A549 (cell line): ENCODE measurements around the gene C10orf62. TPM values are rescaled to one million over a fixed set of nuclear protein-coding genes. Genes with fewer than 3 reads are reported as not detected.

Experiments used
- ATAC-seq, 2 experiments: fragments of 200-7000 bp in 1 of 2; fragments of >200 bp in 1 of 2; cut with Nextera tagmentation in 1 of 2; cut with Tn5 transposase in 1 of 2; 3 replicates each; pipeline versions ENCODE4 v1.8.0 to v1.9.1; 2018 to 2020; ENCODE audit warnings: mild to moderate bottlenecking in 1 of 2, moderate library complexity in 1 of 2
- CTCF ChIA-PET: fragments of 300-600 bp; sonication (Branson Sonifier 250); formaldehyde crosslinking; extraction: SDS; loops from one replicate; lab custom pipeline; 2021; ENCODE audit warnings: antibody characterized with exemption, inconsistent platforms; lab: Yijun Ruan, JAX
- POLR2A ChIA-PET: fragments of 350-600 bp; formaldehyde crosslinking; extraction: SDS; loops from one replicate; lab custom pipeline; 2021; ENCODE audit warnings: antibody characterized with exemption, inconsistent platforms; lab: Yijun Ruan, JAX
- DNase-seq, 2 experiments: peaks; one replicate each; pipeline versions ENCODE4 v3.0.0 to v3.0.0-alpha.2; 2011 to 2016; ENCODE audit warnings: low read depth in 1 of 2, low spot score in 1 of 2
- FAIRE-seq: peaks from 2 replicates; lab custom pipeline; 2011; peaks lifted over from hg19 to GRCh38; lab: Jason Lieb, UNC
- H3K27ac ChIP-seq, 2 experiments: fragments of >200 bp; sonication (Bioruptor Twin); formaldehyde crosslinking; 3 replicates each; pipeline ENCODE4 v1.5.1; 2016 to 2017
- H3K4me1 ChIP-seq: fragments of >200 bp; sonication (Bioruptor Twin); formaldehyde crosslinking; 3 replicates; pipeline ENCODE4 v1.6.1; 2016
- H3K4me2 ChIP-seq: fragments of >200 bp; sonication (Bioruptor Twin); formaldehyde crosslinking; 3 replicates; pipeline ENCODE4 v1.6.1; 2016
- H3K4me3 ChIP-seq: fragments of >200 bp; sonication (Bioruptor Twin); formaldehyde crosslinking; 3 replicates; pipeline ENCODE4 v1.5.1; 2016
- H3K9me3 ChIP-seq: fragments of >200 bp; sonication (Bioruptor Twin); formaldehyde crosslinking; 3 replicates; pipeline ENCODE4 v1.6.1; 2016
- BCL3 ChIP-seq: fragments of >200 bp; sonication (Bioruptor Twin); formaldehyde crosslinking; IDR thresholded peaks from 3 replicates; pipeline ENCODE4 v1.6.1; 2016
- BHLHE40 ChIP-seq: IDR thresholded peaks from 2 replicates; pipeline ENCODE4 v1.6.1; 2012; ENCODE audit warnings: low read depth, low read length, inconsistent platforms
- CHD2 ChIP-seq: fragments of 150-350 bp; IDR thresholded peaks from 2 replicates; pipeline ENCODE4 v1.6.1; 2014; ENCODE audit warnings: low read length; ENCODE audit not compliant: partially characterized antibody
- CTCF ChIP-seq: fragments of >200 bp; sonication (Bioruptor Twin); formaldehyde crosslinking; IDR thresholded peaks from 3 replicates; pipeline ENCODE4 v1.5.1; 2016
- EP300 ChIP-seq, 2 experiments: fragments of >200 bp; sonication (Bioruptor Twin); formaldehyde crosslinking; IDR thresholded peaks; 2 replicates in 1 of 2; 3 replicates in 1 of 2; pipeline ENCODE4 v1.6.1; 2016 to 2017
- FOXS1 ChIP-seq: fragments of 250-450 bp; sonication (Bioruptor Pico); IDR thresholded peaks from 2 replicates; pipeline ENCODE4 v1.5.0; 2020; ENCODE audit warnings: mild to moderate bottlenecking, moderate library complexity
- HES2 ChIP-seq: fragments of >200 bp; sonication (Bioruptor Twin); formaldehyde crosslinking; IDR thresholded peaks from 2 replicates; pipeline ENCODE4 v1.6.1; 2016
- JUNB ChIP-seq: fragments of >200 bp; sonication (Bioruptor Twin); formaldehyde crosslinking; IDR thresholded peaks from 2 replicates; pipeline ENCODE4 v1.6.1; 2016
- MAZ ChIP-seq: fragments of 150-350 bp; IDR thresholded peaks from 2 replicates; pipeline ENCODE4 v1.6.1; 2014; ENCODE audit warnings: antibody characterized with exemption, low read depth, low read length, borderline replicate concordance
- NPAS2 ChIP-seq: fragments of 250-450 bp; sonication (Bioruptor Pico); IDR thresholded peaks from 2 replicates; pipeline ENCODE4 v1.8.0; 2022; ENCODE audit warnings: mild to moderate bottlenecking, moderate library complexity, borderline replicate concordance
- RAD21 ChIP-seq, 2 experiments: fragments of >200 bp in 1 of 2; sonication (Bioruptor Twin) in 1 of 2; formaldehyde crosslinking in 1 of 2; IDR thresholded peaks in 1 of 2; conservative IDR thresholded peaks in 1 of 2; 2 replicates in 1 of 2; 3 replicates in 1 of 2; pipeline ENCODE4 v1.6.1; 2012 to 2018; ENCODE audit warnings: inconsistent platforms in 1 of 2
- RARB ChIP-seq: fragments of 250-450 bp; sonication (Bioruptor Pico); IDR thresholded peaks from 2 replicates; pipeline ENCODE4 v1.8.0; 2021; ENCODE audit warnings: mild to moderate bottlenecking, moderate library complexity
- REST ChIP-seq: fragments of 200-600 bp; sonication (generic); IDR thresholded peaks from 2 replicates; pipeline ENCODE4 v1.6.1; 2016; ENCODE audit warnings: antibody characterized with exemption, mild to moderate bottlenecking, moderate library complexity
- RFX5 ChIP-seq: fragments of 450-650 bp; IDR thresholded peaks from 2 replicates; pipeline ENCODE4 v1.7.1; 2014; ENCODE audit warnings: antibody characterized with exemption, mild to moderate bottlenecking, moderate library complexity
- SMC3 ChIP-seq: fragments of >200 bp; sonication (Bioruptor Twin); formaldehyde crosslinking; IDR thresholded peaks from 3 replicates; pipeline ENCODE4 v1.6.1; 2018; ENCODE audit warnings: inconsistent platforms
- WGBS: methylation state at CpG from one replicate; pipeline ENCODE4 v1.1.6; 2017; ENCODE audit errors: missing lambda C conversion rate; 5-methylcytosine and 5-hydroxymethylcytosine counted together
- polyA plus RNA-seq, 4 experiments: library from polyadenylated mRNA; depleted of rRNA in 3 of 4; stranded (reverse); fragments of >200 nt; fragmentation: RNase III in 1 of 4; extraction: RNeasy Plus Mini Kit Qiagen cat#74134 plus additional on column Dnase treatment in 1 of 4; gene quantifications; 2 replicates in 3 of 4; 3 replicates in 1 of 4; pipeline ENCODE4 v1.2.3, GENCODE V29; 2011 to 2017
- TF ChIP-seq, protein P1 (sequence below): fragments of 250-450 bp; sonication (Bioruptor Pico); IDR thresholded peaks from 2 replicates; pipeline ENCODE4 v1.5.0; 2021; ENCODE audit warnings: mild to moderate bottlenecking, moderate library complexity, borderline replicate concordance
- TF ChIP-seq, protein P2 (sequence below): IDR thresholded peaks from 2 replicates; pipeline ENCODE4 v1.6.1; 2012; ENCODE audit warnings: low read depth, borderline replicate concordance
- TF ChIP-seq, protein P3 (sequence below): fragments of 450-650 bp; IDR thresholded peaks from 2 replicates; pipeline ENCODE4 v1.6.1; 2014; ENCODE audit warnings: antibody characterized with exemption

Gene C10orf62
- polyA plus RNA-seq, 2 of the 4 experiments (the other 2 are of a cell fraction), result not detected

DNA sequence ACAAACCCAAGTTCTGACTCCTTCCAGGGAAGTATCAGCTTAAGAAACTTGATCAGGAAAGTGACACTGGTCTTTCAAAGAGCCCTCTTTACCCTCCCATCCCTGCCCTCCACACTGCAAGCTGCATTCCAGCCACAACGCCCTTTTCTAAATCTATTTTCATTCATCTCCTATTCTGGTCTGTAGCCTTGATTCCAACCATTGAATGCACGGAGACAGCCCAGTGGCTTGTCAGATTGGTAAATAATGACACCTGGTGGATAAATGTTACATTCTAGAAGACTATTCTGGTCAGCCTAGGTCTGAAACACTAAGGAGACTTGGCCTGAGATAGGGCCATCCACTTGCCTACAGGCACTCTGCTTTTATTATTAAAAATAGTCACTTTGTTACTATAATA lies 22.9 kb downstream of the C10orf62 start:
- FAIRE-seq (peak; percentile 72), ATAC-seq (peak; percentile 97 to 98), DNase-seq (peak; percentile 70 to 85)
- TF ChIP-seq RARB (CRISPR knock-in tag) (no peak), RAD21 (conservative IDR thresholded peaks at IDR 0.05 in 1 of 2, IDR thresholded peaks at IDR 0.05 in 1 of 2) (peak; percentile 95 to 98), HES2 (no peak), CTCF (peak; percentile 85), SMC3 (peak; percentile 90)
- 14% methylated on average over 2 of the region's 2 CpGs for WGBS
- Histone ChIP-seq H3K9me3 (no peaks in the 10 kb centered on the region), H3K4me2 (no peak overlapping the region), H3K4me1 (peaks cover 17% of the 10 kb centered on the region; the same call in 2 of the 3 replicates), H3K27ac (peak overlapping the region; percentile 13 to 75; a peak in 4 of 6 replicates), H3K4me3 (no peak overlapping the region)
- ChIA-PET CTCF (interaction anchor here (0.6 to 39.7 kb wide), 43 partner anchors 12 to 205 kb away, joined by 3 to 1048 read pairs (median 4); partner anchors contain the start of genes ANKRD2, C10orf62, HOGA1 and MMS19), POLR2A (interaction anchor here (1.1 kb wide), 1 partner anchor 37 kb away, joined by 3 read pairs; no protein-coding TSS in a partner anchor)

GRCh38 chr10:97618285-97618684 lies 28.8 kb downstream of the C10orf62 start:
- H3K4me1 ChIP-seq, result no peaks in the 10 kb centered on the region
- no peaks in the 10 kb centered on the region for H3K9me3 ChIP-seq
- no peak overlapping the region for H3K4me2 ChIP-seq
- DNase-seq (no peak), FAIRE-seq (no peak), ATAC-seq (no peak)
- no peak overlapping the region for H3K4me3 ChIP-seq
- no peak for TF ChIP-seq EP300 (IDR thresholded peaks at IDR 0.05)
- TF ChIP-seq JUNB, result no peak
- TF ChIP-seq BHLHE40, result no peak
- TF ChIP-seq NPAS2, result no peak
- TF ChIP-seq REST, result no peak
- TF ChIP-seq, protein P1, sequence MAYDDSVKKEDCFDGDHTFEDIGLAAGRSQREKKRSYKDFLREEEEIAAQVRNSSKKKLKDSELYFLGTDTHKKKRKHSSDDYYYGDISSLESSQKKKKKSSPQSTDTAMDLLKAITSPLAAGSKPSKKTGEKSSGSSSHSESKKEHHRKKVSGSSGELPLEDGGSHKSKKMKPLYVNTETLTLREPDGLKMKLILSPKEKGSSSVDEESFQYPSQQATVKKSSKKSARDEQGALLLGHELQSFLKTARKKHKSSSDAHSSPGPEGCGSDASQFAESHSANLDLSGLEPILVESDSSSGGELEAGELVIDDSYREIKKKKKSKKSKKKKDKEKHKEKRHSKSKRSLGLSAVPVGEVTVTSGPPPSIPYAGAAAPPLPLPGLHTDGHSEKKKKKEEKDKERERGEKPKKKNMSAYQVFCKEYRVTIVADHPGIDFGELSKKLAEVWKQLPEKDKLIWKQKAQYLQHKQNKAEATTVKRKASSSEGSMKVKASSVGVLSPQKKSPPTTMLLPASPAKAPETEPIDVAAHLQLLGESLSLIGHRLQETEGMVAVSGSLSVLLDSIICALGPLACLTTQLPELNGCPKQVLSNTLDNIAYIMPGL, result no peak
- no peak for TF ChIP-seq HES2
- no peak for TF ChIP-seq FOXS1
- no peak for TF ChIP-seq MAZ
- TF ChIP-seq, protein P2, sequence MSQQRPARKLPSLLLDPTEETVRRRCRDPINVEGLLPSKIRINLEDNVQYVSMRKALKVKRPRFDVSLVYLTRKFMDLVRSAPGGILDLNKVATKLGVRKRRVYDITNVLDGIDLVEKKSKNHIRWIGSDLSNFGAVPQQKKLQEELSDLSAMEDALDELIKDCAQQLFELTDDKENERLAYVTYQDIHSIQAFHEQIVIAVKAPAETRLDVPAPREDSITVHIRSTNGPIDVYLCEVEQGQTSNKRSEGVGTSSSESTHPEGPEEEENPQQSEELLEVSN, result no peak
- TF ChIP-seq RFX5, result no peak
- TF ChIP-seq, protein P3, sequence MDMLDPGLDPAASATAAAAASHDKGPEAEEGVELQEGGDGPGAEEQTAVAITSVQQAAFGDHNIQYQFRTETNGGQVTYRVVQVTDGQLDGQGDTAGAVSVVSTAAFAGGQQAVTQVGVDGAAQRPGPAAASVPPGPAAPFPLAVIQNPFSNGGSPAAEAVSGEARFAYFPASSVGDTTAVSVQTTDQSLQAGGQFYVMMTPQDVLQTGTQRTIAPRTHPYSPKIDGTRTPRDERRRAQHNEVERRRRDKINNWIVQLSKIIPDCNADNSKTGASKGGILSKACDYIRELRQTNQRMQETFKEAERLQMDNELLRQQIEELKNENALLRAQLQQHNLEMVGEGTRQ, result no peak
- TF ChIP-seq BCL3, result no peak
- no peak for TF ChIP-seq CHD2
- no peak overlapping the region for H3K27ac ChIP-seq
- ChIA-PET POLR2A (no interaction called here), CTCF (interaction anchor here (0.8 to 39.7 kb wide), 7 partner anchors 8 to 156 kb away, joined by 3 to 1048 read pairs (median 3); partner anchors contain the start of genes ANKRD2, C10orf62 and HOGA1)
- 93% methylated on average over 4 of the region's 4 CpGs for WGBS
